Panc1 (cell line): ENCODE results near the gene MMP19. TPM values are rescaled to one million over a fixed set of nuclear protein-coding genes. Genes with fewer than 3 reads are reported as not detected.
"Not testable (repeated sequence)": the region's sequence is repeated elsewhere in the genome, so short reads cannot be mapped to it uniquely, and the experiment has no call there.

ENCODE experiments used
- ATAC-seq: fragments of 200-7000 bp; cut with Tn5 transposase; 2 replicates; pipeline ENCODE4 v1.9.1; 2020; ENCODE audit warnings: mild to moderate bottlenecking, moderate library complexity
- BruUV-seq: library from RNA; stranded (reverse); fragments of 400-500 nt; replicated peaks from 2 replicates; lab custom pipeline; 2021; lab: Mats Ljungman, UMichigan
- CTCF ChIA-PET: fragments of 300-600 bp; sonication (Branson Sonifier 250); formaldehyde crosslinking; loops from one replicate; lab custom pipeline; 2022; ENCODE audit warnings: antibody characterized with exemption; lab: Charles Lee
- POLR2A ChIA-PET: fragments of 300-600 bp; sonication (Branson Sonifier 250); formaldehyde crosslinking; loops from one replicate; lab custom pipeline; 2022; ENCODE audit warnings: antibody characterized with exemption; lab: Charles Lee
- DNase-seq: peaks from one replicate; pipeline ENCODE4 v3.0.0-alpha.2; 2010; ENCODE audit warnings: low read depth, low spot score
- H3K27ac ChIP-seq: 2 replicates; pipeline ENCODE4 v1.5.1; 2011; ENCODE audit warnings: mild to moderate bottlenecking, low read length, inconsistent platforms
- H3K27me3 ChIP-seq: fragments of 200-500 bp; sonication (Bioruptor generic); 2 replicates; pipeline ENCODE4 v1.6.0; 2014; ENCODE audit warnings: low read length, inconsistent platforms; ENCODE audit not compliant: control insufficient read depth, insufficient read depth
- H3K36me3 ChIP-seq: fragments of 200-500 bp; sonication (Bioruptor generic); 2 replicates; pipeline ENCODE4 v1.5.1; 2014; ENCODE audit warnings: inconsistent platforms, mild to moderate bottlenecking, low read length, moderate library complexity; ENCODE audit not compliant: control insufficient read depth, insufficient read depth
- H3K4me1 ChIP-seq: 2 replicates; pipeline ENCODE4 v1.5.1; 2011; ENCODE audit warnings: inconsistent platforms, mild to moderate bottlenecking, low read length, moderate library complexity; ENCODE audit not compliant: control insufficient read depth, insufficient read depth
- H3K4me3 ChIP-seq, 2 experiments: 2 replicates each; pipeline ENCODE4 v1.5.1; 2011 to 2012; ENCODE audit warnings: low read depth in 2 of 2, low read length in 2 of 2, mild to moderate bottlenecking in 2 of 2, inconsistent platforms in 1 of 2, moderate library complexity in 1 of 2
- H3K9me3 ChIP-seq: fragments of 200-500 bp; sonication (Bioruptor generic); 2 replicates; pipeline ENCODE4 v1.5.1; 2014; ENCODE audit warnings: low read depth, mild to moderate bottlenecking, inconsistent platforms, low read length, moderate library complexity; ENCODE audit not compliant: control insufficient read depth, insufficient read depth
- CTCF ChIP-seq: fragments of 450-650 bp; IDR thresholded peaks from 2 replicates; pipeline ENCODE4 v1.5.1; 2017; ENCODE audit warnings: mild to moderate bottlenecking
- POLR2AphosphoS5 ChIP-seq: IDR thresholded peaks from 2 replicates; pipeline ENCODE4 v1.6.1; 2012; ENCODE audit warnings: mild to moderate bottlenecking, low read depth, low read length, moderate library complexity
- SIN3A ChIP-seq: IDR thresholded peaks from 2 replicates; pipeline ENCODE4 v1.6.1; 2012; ENCODE audit warnings: low read depth, mild to moderate bottlenecking, low read length, moderate library complexity, borderline replicate concordance; ENCODE audit not compliant: insufficient read depth
- TCF7L2 ChIP-seq: IDR thresholded peaks from 2 replicates; pipeline ENCODE4 v1.6.1; 2011; ENCODE audit warnings: mild to moderate bottlenecking, low read depth, low read length, inconsistent platforms
- in situ Hi-C: cut with HindIII; loops from 2 replicates; pipeline ENCODE4 v1.10.0; 2016; ENCODE audit warnings: low sequenced_read_pairs, low pct_unique_long_range_greater_than_20kb
- intact Hi-C: fragments of 100-400 bp; cut with micrococcal nuclease; formaldehyde crosslinking; loops from one replicate; pipeline ENCODE4 v1.10.0; 2022; ENCODE audit not compliant: unreplicated experiment
- total RNA-seq: library from RNA; stranded (reverse); gene quantifications from one replicate; pipeline ENCODE4 v1.2.1, GENCODE V29; 2021; ENCODE audit not compliant: unreplicated experiment
- TF ChIP-seq, protein P1 (sequence below), 2 experiments: IDR thresholded peaks; 2 replicates each; pipeline ENCODE4 v1.6.1; 2011 to 2012; ENCODE audit warnings: low read depth in 2 of 2, control low read depth in 1 of 2, low read length in 1 of 2, mild to moderate bottlenecking in 1 of 2, moderate library complexity in 1 of 2; ENCODE audit not compliant: insufficient read depth in 1 of 2

MMP19 gene
- total RNA-seq, 1 experiment from 2014 or later, result 0.05 TPM

DNA sequence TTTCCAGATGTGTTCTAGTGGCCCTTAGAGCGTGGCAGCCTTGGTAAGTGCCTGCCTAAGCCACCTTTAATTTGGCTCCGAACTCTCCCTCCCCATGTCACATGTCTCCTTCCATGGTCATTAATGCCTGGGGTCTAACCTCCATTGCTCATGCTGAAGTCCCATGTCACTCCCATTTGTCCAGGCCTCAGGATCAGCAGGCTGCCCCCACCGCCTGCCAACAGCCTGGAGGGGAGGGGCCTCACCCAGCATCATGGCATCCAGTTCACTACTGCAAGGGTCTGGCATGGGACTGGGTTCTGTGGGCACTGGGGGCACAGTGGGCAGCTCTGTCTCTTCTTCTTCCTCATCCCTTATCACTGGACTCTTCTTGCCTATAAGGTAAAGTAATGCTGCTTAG is 4.4 kb downstream of the MMP19 start:
- Histone ChIP-seq H3K27me3 (no peaks in the 10 kb centered on the region), H3K4me3 (no peak overlapping the region), H3K4me1 (no peaks in the 10 kb centered on the region), H3K36me3 (no peaks in the 10 kb centered on the region), H3K9me3 (no peaks in the 10 kb centered on the region), H3K27ac (no peak overlapping the region)
- intact Hi-C loops, result no loop called here
- ATAC-seq (no peak), DNase-seq (no peak)
- in situ Hi-C loops, result no loop called here
- ChIA-PET CTCF (no interaction called here), POLR2A (no interaction called here)
- TF ChIP-seq CTCF (no peak), SIN3A (no peak), TCF7L2 (no peak), POLR2AphosphoS5 (no peak)
- TF ChIP-seq, protein P1, sequence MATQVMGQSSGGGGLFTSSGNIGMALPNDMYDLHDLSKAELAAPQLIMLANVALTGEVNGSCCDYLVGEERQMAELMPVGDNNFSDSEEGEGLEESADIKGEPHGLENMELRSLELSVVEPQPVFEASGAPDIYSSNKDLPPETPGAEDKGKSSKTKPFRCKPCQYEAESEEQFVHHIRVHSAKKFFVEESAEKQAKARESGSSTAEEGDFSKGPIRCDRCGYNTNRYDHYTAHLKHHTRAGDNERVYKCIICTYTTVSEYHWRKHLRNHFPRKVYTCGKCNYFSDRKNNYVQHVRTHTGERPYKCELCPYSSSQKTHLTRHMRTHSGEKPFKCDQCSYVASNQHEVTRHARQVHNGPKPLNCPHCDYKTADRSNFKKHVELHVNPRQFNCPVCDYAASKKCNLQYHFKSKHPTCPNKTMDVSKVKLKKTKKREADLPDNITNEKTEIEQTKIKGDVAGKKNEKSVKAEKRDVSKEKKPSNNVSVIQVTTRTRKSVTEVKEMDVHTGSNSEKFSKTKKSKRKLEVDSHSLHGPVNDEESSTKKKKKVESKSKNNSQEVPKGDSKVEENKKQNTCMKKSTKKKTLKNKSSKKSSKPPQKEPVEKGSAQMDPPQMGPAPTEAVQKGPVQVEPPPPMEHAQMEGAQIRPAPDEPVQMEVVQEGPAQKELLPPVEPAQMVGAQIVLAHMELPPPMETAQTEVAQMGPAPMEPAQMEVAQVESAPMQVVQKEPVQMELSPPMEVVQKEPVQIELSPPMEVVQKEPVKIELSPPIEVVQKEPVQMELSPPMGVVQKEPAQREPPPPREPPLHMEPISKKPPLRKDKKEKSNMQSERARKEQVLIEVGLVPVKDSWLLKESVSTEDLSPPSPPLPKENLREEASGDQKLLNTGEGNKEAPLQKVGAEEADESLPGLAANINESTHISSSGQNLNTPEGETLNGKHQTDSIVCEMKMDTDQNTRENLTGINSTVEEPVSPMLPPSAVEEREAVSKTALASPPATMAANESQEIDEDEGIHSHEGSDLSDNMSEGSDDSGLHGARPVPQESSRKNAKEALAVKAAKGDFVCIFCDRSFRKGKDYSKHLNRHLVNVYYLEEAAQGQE (IDR thresholded peaks at IDR 0.05; ENCODE audit: insufficient read depth in 1 of 2, low read depth in 2 of 2, low read length in 1 of 2), result no peak
- BruUV-seq, result no TSS peak

GRCh38 chr12:55834400-55834799 is 8.3 kb downstream of the MMP19 start:
- DNase-seq, CTCF ChIA-PET, ATAC-seq, H3K36me3 ChIP-seq, BruUV-seq, H3K27me3 ChIP-seq, H3K9me3 ChIP-seq, in situ Hi-C loops, H3K4me1 ChIP-seq, H3K27ac ChIP-seq, intact Hi-C loops, H3K4me3 ChIP-seq: not testable (repeated sequence)
- POLR2A ChIA-PET, result interaction anchor here (0.6 kb wide), 1 partner anchor 78 kb away, joined by 3 read pairs; no protein-coding TSS in a partner anchor

- H3K4me1 ChIP-seq, result peaks cover 15% of the 10 kb centered on the region
- in situ Hi-C loops (no loop called here), intact Hi-C loops (no loop called here)
- ChIA-PET CTCF (no interaction called here), POLR2A (no interaction called here)
- no peaks in the 10 kb centered on the region for H3K27me3 ChIP-seq
- H3K36me3 ChIP-seq, result peaks cover 6% of the 10 kb centered on the region; the same call in 1 of the 2 replicates
- ATAC-seq (no peak), DNase-seq (no peak)
- no peak overlapping the region for H3K27ac ChIP-seq
- H3K4me3 ChIP-seq, result no peak overlapping the region
- no peak for TF ChIP-seq TCF7L2
- TF ChIP-seq, protein P1 (IDR thresholded peaks at IDR 0.05; ENCODE audit: insufficient read depth in 1 of 2, low read depth in 2 of 2, low read length in 1 of 2), result no peak
- no peak for TF ChIP-seq POLR2AphosphoS5
- TF ChIP-seq CTCF, result no peak
- no peak for TF ChIP-seq SIN3A
- no TSS peak for BruUV-seq
- H3K9me3 ChIP-seq, result no peaks in the 10 kb centered on the region
These were observed 9.7 kb downstream of the MMP19 start for GRCh38 chr12:55833056-55833455.
